Measurements from ENCODE around the gene FREM2. TPM values are rescaled to one million over a fixed set of nuclear protein-coding genes. Genes with fewer than 3 reads are reported as not detected.

The FREM2 gene
- not detected in 5 replicates for total RNA-seq (2022; extraction: Qiagen RNA extraction; ENCODE audit: low read depth)

GRCh38 chr13:38686577-38687245, at the start of gene FREM2:
FREM2 (plus strand) TSS chr13:38687077; CDS start chr13:38687345, 268 bp downstream.

All from A549 treated with CpdA at 1 μM for 4 hours (cell line).